ENCODE data around the gene IL22.

The IL22 gene

GRCh38 chr12:68253504-68253903 lies at the start of gene IL22:
IL22 (minus strand) TSS chr12:68253604; CDS start chr12:68253448, 156 bp downstream.
- DNase-seq: no peak

- DNase-seq: no peak
Measured at GRCh38 chr12:68297929-68298328, 44.5 kb upstream of the IL22 start.

GRCh38 chr12:68294251-68294650 lies 40.8 kb upstream of the IL22 start:
- DNase-seq: no peak

GRCh38 chr12:68293347-68293746 lies 39.9 kb upstream of the IL22 start:
- DNase-seq: no peak

- DNase-seq: no peak
Measured at GRCh38 chr12:68292151-68292943, 38.9 kb upstream of the IL22 start.

GRCh38 chr12:68291396-68292036 lies 38.1 kb upstream of the IL22 start:
- no peak for DNase-seq

- no peak for DNase-seq
Measured at GRCh38 chr12:68290126-68290525, 36.7 kb upstream of the IL22 start.

- DNase-seq: no peak
Measured at GRCh38 chr12:68287106-68287505, 33.7 kb upstream of the IL22 start.

GRCh38 chr12:68286396-68286795 lies 33.0 kb upstream of the IL22 start:
- DNase-seq: no peak

- DNase-seq: no peak
Measured at GRCh38 chr12:68285541-68285940, 32.1 kb upstream of the IL22 start.

- DNase-seq: no peak
Measured at GRCh38 chr12:68281322-68282077, 28.1 kb upstream of the IL22 start.

GRCh38 chr12:68280240-68280639 lies 26.8 kb upstream of the IL22 start:
- DNase-seq: no peak

- no peak for DNase-seq
Measured at GRCh38 chr12:68279227-68280054, 26.0 kb upstream of the IL22 start.

GRCh38 chr12:68276402-68276930 lies 23.1 kb upstream of the IL22 start:
- DNase-seq: no peak

- no peak for DNase-seq
Measured at GRCh38 chr12:68272732-68273131, 19.3 kb upstream of the IL22 start.

- DNase-seq: no peak
Measured at GRCh38 chr12:68271346-68271745, 17.9 kb upstream of the IL22 start.

- DNase-seq: no peak
Measured at GRCh38 chr12:68270358-68270757, 17.0 kb upstream of the IL22 start.

GRCh38 chr12:68269779-68270178 lies 16.4 kb upstream of the IL22 start:
- DNase-seq: no peak

- no peak for DNase-seq
Measured at GRCh38 chr12:68268967-68269366, 15.6 kb upstream of the IL22 start.

GRCh38 chr12:68267892-68268396 lies 14.5 kb upstream of the IL22 start:
- DNase-seq: no peak

- DNase-seq: no peak
Measured at GRCh38 chr12:68264857-68265256, 11.5 kb upstream of the IL22 start.

GRCh38 chr12:68264158-68264855 lies 10.9 kb upstream of the IL22 start:
- no peak for DNase-seq

All from NCI-H1930 (cell line).